C4-2B (cell line): ENCODE data around the gene ADAMTS3.

Experiments
- CTCF ChIP-seq: fragments of 450-650 bp; conservative IDR thresholded peaks from 2 replicates; pipeline ENCODE4 v1.5.1; 2017; ENCODE audit warnings: mild to moderate bottlenecking
- ZFX ChIP-seq: fragments of 450-650 bp; IDR thresholded peaks from 2 replicates; pipeline ENCODE4 v1.6.1; 2017

DNA sequence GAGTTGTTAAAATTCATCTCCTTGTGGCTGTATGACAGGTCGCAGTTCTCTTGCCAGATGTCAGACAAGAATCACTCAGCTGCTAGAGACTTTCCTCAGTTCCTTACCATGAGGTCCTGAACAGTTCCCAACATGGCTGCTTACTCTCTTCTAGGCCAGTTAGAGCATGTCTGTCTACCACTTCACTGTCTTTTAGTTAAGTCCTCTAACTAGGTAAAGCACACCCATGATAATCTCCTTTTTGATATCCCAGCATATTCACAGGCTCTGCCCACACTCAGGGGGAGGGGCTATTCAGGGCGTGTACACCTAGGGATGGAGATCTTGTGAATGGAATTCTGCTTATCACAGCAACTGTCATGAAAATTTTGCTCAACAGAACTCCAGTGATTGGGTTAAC, 190.1 kb downstream of the ADAMTS3 start:
- no peak for TF ChIP-seq CTCF
- no peak for TF ChIP-seq ZFX
